HL-60 (cell line): Measurements from ENCODE around the gene TBX21.

ENCODE experiments used
- DNase-seq, 2 experiments: peaks; one replicate each; pipeline ENCODE4 v3.0.0-alpha.2; 2010 to 2020; ENCODE audit warnings: low read depth in 1 of 2, low spot score in 1 of 2
- H3K27ac ChIP-seq: fragments of 250-450 bp; sonication (Bioruptor Pico); replicated peaks from 2 replicates; pipeline ENCODE4 v1.5.1; 2020; ENCODE audit warnings: mild to moderate bottlenecking, moderate library complexity
- H3K27me3 ChIP-seq: fragments of 250-450 bp; sonication (Bioruptor Pico); 2 replicates; pipeline ENCODE4 v1.5.1; 2021; ENCODE audit warnings: mild to moderate bottlenecking, moderate library complexity; ENCODE audit not compliant: insufficient read depth, poor library complexity, severe bottlenecking
- H3K4me3 ChIP-seq: replicated peaks from 2 replicates; pipeline ENCODE4 v1.5.1; 2011; ENCODE audit warnings: mild to moderate bottlenecking, control low read depth, low read length; ENCODE audit not compliant: insufficient read depth
- GABPA ChIP-seq: IDR thresholded peaks from 2 replicates; pipeline ENCODE4 v1.6.1; 2012; ENCODE audit warnings: low read depth
- POLR2AphosphoS5 ChIP-seq: IDR thresholded peaks from 2 replicates; pipeline ENCODE4 v1.6.1; 2012; ENCODE audit warnings: low read depth
- SPI1 ChIP-seq: IDR thresholded peaks from 2 replicates; pipeline ENCODE4 v1.6.1; 2012; ENCODE audit warnings: low read depth, mild to moderate bottlenecking, borderline replicate concordance
- TF ChIP-seq, protein P1 (sequence below): IDR thresholded peaks from 2 replicates; pipeline ENCODE4 v1.6.1; 2012; ENCODE audit warnings: low read depth; ENCODE audit not compliant: insufficient replicate concordance
- TF ChIP-seq, protein P2 (sequence below): IDR thresholded peaks from one replicate; pipeline ENCODE4 v1.5.1; 2011; ENCODE audit warnings: low read length, control low read depth, inconsistent platforms; ENCODE audit not compliant: insufficient read depth

Gene TBX21

DNA sequence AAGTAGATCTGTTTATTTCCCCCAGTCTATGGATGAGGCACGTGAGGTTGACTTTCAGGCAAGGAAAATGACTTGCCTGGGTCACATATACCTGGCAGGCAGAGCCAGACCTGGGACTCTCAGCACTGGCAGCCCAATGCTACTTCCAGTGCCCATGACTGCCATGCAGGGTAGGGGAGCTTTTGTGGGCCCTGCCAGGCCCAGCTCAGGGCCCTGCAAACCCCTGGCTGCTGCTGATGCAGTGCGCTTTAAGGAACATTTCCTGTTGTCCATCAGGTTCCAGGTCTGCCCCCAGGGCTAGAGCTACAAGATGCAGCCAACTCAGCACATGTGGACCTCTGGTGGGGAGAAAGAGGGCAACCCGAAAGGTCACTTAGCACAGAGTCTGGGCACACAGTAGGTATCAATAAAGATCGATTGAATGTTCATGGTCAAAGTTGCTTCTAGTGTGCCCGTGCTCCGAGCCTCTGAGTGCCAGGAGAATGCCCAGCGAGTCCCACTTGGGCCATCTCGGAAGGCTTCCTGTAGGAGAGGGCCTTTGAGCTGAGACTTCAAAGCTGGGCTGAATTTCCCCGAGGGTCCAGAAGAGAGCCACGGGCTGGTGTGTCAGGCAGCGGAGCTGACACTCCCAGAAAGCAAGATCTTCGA lies 513 bp upstream of the TBX21 start:
- Histone ChIP-seq H3K27me3 (peaks cover 36% of the 10 kb centered on the region), H3K27ac (no peak overlapping the region), H3K4me3 (no peak overlapping the region)
- TF ChIP-seq, protein P1, sequence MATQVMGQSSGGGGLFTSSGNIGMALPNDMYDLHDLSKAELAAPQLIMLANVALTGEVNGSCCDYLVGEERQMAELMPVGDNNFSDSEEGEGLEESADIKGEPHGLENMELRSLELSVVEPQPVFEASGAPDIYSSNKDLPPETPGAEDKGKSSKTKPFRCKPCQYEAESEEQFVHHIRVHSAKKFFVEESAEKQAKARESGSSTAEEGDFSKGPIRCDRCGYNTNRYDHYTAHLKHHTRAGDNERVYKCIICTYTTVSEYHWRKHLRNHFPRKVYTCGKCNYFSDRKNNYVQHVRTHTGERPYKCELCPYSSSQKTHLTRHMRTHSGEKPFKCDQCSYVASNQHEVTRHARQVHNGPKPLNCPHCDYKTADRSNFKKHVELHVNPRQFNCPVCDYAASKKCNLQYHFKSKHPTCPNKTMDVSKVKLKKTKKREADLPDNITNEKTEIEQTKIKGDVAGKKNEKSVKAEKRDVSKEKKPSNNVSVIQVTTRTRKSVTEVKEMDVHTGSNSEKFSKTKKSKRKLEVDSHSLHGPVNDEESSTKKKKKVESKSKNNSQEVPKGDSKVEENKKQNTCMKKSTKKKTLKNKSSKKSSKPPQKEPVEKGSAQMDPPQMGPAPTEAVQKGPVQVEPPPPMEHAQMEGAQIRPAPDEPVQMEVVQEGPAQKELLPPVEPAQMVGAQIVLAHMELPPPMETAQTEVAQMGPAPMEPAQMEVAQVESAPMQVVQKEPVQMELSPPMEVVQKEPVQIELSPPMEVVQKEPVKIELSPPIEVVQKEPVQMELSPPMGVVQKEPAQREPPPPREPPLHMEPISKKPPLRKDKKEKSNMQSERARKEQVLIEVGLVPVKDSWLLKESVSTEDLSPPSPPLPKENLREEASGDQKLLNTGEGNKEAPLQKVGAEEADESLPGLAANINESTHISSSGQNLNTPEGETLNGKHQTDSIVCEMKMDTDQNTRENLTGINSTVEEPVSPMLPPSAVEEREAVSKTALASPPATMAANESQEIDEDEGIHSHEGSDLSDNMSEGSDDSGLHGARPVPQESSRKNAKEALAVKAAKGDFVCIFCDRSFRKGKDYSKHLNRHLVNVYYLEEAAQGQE, result no peak
- TF ChIP-seq SPI1 (no peak), POLR2AphosphoS5 (no peak), GABPA (no peak)
- TF ChIP-seq, protein P2, sequence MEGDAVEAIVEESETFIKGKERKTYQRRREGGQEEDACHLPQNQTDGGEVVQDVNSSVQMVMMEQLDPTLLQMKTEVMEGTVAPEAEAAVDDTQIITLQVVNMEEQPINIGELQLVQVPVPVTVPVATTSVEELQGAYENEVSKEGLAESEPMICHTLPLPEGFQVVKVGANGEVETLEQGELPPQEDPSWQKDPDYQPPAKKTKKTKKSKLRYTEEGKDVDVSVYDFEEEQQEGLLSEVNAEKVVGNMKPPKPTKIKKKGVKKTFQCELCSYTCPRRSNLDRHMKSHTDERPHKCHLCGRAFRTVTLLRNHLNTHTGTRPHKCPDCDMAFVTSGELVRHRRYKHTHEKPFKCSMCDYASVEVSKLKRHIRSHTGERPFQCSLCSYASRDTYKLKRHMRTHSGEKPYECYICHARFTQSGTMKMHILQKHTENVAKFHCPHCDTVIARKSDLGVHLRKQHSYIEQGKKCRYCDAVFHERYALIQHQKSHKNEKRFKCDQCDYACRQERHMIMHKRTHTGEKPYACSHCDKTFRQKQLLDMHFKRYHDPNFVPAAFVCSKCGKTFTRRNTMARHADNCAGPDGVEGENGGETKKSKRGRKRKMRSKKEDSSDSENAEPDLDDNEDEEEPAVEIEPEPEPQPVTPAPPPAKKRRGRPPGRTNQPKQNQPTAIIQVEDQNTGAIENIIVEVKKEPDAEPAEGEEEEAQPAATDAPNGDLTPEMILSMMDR, result no peak
- DNase-seq, result no peak

DNA sequence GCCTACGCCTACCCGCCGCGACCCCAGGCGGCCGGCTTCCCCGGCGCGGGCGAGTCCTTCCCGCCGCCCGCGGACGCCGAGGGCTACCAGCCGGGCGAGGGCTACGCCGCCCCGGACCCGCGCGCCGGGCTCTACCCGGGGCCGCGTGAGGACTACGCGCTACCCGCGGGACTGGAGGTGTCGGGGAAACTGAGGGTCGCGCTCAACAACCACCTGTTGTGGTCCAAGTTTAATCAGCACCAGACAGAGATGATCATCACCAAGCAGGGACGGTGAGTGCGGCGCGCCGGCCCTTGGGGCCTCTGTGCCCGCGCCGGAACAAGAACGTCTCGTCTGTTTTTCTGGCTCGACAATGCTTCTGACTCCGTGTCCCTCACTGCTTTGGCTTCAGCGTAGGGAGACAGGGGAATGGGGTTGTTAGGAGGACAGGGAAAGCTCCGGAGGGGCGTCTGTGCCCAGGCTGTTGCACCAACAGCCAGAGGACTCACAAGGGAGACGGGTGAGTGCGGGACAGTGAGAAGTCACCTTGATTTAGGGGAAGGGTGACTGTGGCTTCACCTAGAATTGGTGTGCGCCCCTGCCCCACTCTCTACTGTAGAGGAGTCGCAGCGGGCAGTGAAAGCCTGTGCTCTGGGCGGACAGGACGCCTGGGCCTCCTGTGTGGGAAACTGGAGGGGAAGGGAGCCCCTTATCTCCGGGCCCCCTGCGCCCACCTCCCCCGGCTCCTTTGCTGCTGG lies 806 bp downstream of the TBX21 start:
- peaks cover 36% of the 10 kb centered on the region for H3K27me3 ChIP-seq
- no peak overlapping the region for H3K4me3 ChIP-seq
- no peak overlapping the region for H3K27ac ChIP-seq
- DNase-seq, result no peak
- TF ChIP-seq, protein P2, result no peak
- TF ChIP-seq GABPA (no peak), POLR2AphosphoS5 (no peak), SPI1 (no peak)
- TF ChIP-seq, protein P1, result no peak

DNA sequence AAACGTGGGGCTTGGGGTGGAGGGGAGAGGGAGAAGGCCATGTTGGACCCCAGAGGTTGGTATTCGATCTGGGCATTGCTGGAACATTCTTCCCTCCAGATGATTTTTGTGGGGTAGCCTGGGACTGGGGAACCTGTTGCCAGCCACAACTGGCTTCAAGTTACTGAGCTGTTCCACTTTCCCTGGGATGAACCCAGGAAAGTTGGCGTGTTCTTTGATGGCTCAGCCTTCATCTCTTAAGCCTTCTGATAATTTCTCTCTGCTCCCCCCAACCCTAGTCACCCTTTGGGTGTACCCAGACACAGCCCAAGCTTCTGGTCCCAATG lies 2.1 kb downstream of the TBX21 start:
- Histone ChIP-seq H3K4me3 (no peak overlapping the region), H3K27me3 (peaks cover 36% of the 10 kb centered on the region), H3K27ac (no peak overlapping the region)
- TF ChIP-seq GABPA (no peak), POLR2AphosphoS5 (no peak), SPI1 (no peak)
- TF ChIP-seq, protein P2, result no peak
- TF ChIP-seq, protein P1, result no peak
- no peak for DNase-seq
